Measurements from ENCODE around the gene LBP.
"Not testable (repeated sequence)": the region's sequence is repeated elsewhere in the genome, so short reads cannot be mapped to it uniquely, and the experiment has no call there.

LBP gene

GRCh38 chr20:38346247-38346651 is at the start of gene LBP:
TSS of gene LBP (plus strand) at chr20:38346482. CDS start at chr20:38346517, 35 bp downstream.
- FAIRE-seq = no peak

GRCh38 chr20:38297916-38298674 is 48.2 kb upstream of the LBP start:
- FAIRE-seq = no peak

DNA sequence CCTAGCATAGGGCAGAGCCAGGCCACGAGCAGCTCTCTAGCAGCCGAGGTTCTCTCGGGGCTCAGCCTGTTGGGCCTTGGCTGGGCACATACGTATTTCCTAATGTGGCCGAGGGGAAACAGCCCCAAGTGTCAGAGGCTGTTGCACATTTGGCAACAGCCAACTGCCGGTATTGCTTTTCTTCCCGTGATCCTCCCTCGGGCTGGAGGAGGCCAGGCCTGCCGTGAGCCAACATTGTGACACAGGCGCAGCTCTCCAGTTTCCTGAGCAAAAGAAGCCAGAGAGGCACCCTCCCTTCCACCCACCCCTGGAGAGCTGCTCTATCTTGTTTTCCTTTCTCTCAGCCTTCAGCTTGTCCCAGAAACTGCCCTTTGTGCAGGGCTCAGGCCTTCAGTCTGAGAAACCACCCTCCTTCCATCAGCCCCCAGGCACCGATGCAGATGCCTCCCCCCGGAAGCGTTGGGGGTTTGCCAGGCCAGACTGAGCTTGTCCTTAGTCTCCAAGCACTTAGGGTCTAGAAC is 47.5 kb upstream of the LBP start:
- no peak for FAIRE-seq

GRCh38 chr20:38299963-38300362 is 46.3 kb upstream of the LBP start:
- no peak for FAIRE-seq

- no peak for FAIRE-seq
These were observed 45.8 kb upstream of the LBP start for GRCh38 chr20:38300438-38300837.

- FAIRE-seq = no peak
These were observed 45.0 kb upstream of the LBP start for GRCh38 chr20:38301309-38301708.

DNA sequence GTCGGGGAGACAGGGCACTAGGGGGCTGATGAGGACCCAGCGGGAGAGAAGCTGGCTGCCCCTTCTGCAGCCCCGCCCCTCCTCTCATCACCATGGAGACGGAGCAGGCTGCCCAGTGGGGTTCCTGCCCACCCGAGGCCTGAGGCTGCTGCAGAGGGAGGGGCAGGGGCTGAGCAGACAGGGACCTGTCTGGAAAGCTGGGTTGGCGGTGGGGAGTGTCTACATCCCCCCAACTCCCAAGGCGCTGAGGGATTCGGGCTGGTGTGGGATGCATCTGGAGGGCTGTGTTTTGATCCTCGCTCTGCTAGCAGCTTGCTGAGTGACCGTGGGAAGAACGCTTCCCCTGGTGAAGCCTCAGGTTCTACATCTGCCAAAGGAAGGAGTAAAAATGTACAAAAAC is 43.5 kb upstream of the LBP start:
- no peak for FAIRE-seq

DNA sequence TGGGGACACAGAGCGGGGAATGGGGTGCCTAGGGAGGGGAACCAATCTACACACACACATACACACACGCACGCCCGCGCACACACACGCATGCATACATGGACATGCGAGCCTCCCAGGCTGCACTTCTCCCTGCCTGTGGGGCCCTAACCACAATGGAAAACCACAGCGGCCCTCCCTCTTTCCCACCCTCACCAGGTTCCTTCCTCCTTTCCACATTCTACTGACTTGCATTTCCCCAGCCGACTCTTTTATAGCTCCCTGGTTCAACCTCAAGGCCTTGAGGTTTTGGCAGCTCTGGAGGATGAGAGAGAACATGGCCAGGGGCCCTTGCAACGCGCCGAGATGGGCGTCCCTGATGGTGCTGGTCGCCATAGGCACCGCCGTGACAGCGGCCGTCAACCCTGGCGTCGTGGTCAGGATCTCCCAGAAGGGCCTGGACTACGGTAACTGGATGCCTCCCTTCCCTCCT is 42.3 kb upstream of the LBP start, which contains the start of gene BPI:
Gene BPI, plus strand, starts transcription at position 249 of the 472 bp plus-strand sequence. Its CDS starts 68 bp downstream, at position 317.
- FAIRE-seq = no peak

DNA sequence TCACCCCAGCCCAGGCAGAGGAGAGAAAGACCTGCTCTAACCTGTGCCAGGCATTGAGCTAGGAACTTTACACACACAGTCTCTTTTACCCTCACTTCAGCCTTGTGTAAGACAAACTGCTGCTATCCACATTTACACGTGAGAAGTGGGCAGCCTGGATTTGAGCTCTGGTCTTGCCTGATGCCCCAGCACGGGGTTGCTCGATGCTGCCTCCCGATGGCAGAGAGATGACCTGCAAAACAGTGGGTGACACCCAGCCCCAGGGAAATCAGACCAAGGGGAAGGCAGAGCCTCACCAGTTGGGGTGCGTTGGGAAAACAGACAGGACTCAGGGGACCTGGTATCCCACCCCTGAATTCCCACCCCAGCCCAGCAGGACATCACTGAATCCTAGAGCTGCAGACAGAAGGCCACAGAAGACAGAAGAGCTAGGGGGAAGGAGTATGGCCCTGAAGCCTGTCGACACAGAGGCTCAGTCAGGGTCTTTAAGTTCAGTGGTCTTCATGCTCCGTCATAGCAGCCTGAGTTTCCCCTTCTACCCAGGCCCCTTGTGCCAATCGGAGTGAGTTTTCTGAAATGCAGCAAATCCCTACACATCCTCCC is 41.3 kb upstream of the LBP start:
- FAIRE-seq = no peak

- FAIRE-seq = no peak
These were observed 40.7 kb upstream of the LBP start for GRCh38 chr20:38305541-38305940.

GRCh38 chr20:38306379-38306778 is 39.9 kb upstream of the LBP start:
- no peak for FAIRE-seq

- no peak for FAIRE-seq
These were observed 38.8 kb upstream of the LBP start for GRCh38 chr20:38307371-38308046.

DNA sequence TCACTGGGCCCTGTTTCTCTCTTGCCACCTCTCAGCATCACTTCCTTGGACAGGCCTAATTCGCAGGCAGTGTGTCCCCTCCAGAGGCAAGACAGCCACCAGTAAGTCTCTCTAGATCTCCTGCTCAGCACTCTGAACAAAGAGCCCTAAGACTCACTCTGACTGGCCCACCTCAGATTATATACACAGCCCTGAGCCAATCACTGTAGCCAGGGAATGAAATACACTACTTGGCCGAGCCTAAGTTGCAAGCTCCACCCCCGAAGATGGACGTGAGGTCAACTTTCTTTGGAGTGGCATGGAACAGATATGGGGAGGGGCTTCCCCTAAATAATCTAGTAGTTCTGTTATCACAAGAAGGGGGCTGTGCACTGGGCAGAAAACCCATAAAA is 38.2 kb upstream of the LBP start:
- no peak for FAIRE-seq

DNA sequence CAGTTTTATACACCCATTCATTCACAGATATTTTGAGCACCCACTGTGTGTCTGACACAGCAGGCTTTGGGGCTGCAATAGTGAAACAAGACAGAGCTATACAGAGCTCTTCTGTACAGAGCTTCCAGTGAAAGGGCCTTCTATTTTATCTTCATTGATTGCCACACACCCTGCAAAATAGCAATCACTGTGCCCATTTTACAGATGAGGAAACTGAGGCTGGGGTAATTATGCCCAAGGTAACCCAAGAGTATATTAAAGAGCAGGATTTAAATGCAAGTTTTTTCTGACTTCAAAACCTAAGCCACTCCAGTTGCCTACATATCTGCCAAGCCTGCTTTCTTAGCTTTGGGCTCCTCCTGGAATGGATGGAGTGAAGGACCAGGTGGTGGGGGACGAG is 37.8 kb upstream of the LBP start:
- no peak for FAIRE-seq

DNA sequence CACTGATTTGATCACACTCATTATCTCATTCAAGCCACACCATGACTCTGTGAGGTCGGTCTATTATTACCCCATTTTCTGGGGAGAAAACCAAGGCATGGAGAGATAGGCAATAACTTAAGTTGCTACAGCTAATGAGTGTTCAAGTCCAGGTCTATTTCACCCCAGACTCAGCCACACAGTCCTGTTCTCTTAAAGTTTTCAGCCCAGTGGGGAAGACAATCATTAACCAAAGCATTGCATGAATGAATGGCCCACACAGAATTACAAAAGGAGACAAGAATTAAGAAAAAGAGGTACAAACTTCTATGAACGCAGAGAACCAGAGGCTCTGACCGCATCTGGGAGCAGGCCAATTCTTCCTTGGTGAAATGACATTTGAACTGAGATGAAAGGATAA is 35.2 kb upstream of the LBP start:
- no peak for FAIRE-seq

GRCh38 chr20:38311491-38311890 is 34.8 kb upstream of the LBP start:
- no peak for FAIRE-seq

DNA sequence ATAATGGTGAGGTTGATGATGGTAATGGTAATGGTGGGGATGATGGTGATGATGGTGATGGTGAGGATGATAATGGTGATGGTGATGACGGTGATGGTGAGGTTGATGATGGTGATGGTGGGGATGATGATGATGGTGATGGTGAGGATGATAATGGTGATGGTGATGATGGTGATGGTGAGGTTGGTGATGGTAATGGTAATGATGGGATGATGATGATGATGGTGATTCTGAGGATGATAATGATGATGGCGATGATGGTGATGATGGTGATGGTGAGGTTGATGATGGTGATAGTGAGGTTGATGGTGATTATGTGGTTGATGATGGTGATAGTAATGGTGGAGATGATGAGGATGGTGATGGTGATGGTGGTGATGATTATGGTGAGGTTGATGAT is 32.6 kb upstream of the LBP start:
- no peak for FAIRE-seq

DNA sequence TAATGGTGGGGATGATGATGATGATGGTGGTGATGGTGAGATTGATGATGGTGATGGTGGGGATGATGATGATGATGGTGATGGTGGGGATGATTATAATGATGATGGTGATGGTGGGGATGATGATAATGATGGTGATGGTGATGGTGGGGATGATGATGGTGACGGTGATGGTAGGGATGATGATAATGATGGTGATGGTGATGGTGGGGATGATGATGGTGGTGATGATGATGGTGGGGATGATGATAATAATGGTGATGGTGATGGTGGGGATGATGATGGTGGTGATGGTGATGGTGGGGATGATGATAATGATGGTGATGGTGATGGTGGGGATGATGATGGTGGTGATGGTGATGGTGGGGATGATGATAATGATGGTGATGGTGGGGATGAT is 31.9 kb upstream of the LBP start:
- FAIRE-seq = not testable (repeated sequence)

DNA sequence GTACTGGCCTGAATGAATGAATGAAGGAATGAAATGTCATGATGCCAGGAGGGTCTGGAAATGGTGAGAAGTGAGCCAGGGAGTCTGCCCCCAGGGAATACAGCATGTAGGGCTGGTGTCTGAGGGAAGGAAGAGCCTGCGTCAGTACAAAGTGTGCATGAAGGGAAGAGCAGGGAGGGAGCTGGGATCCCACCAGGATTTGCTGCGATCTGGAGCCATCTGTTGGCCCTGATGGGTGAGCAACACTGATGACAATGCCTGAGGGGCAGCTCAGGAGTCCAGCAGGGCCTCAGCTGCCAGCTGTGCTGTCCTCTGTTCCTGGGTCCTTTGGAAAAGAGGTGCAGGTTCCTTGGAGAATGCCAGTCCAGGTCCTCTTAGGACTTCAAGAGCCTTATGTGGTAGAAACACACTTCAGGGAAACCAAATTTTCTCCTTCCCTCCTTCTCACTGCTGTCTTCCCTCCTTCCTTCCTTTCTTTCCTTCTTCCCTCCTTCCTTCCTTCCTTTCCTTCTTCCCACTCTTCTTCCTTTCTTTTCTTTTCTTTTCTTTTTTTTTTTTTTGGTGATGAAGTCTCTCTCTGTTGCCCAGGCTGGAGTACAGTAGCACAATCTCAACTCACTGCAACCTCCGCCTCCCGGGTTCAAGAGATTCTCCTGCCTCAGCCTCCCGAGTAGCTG is 30.9 kb upstream of the LBP start:
- no peak for FAIRE-seq

- FAIRE-seq = no peak
These were observed 29.9 kb upstream of the LBP start for GRCh38 chr20:38316341-38316740.

- FAIRE-seq = no peak
These were observed 28.9 kb upstream of the LBP start for GRCh38 chr20:38317422-38317821.

- no peak for FAIRE-seq
These were observed 26.1 kb upstream of the LBP start for GRCh38 chr20:38320221-38320620.

GRCh38 chr20:38321959-38322598 is 24.2 kb upstream of the LBP start:
- no peak for FAIRE-seq

Measured in islet of Langerhans (tissue), 1 donor.